Measurements from ENCODE around the gene MRS2. TPM values are rescaled to one million over a fixed set of nuclear protein-coding genes. Genes with fewer than 3 reads are reported as not detected.

MRS2 gene
- total RNA-seq, 1 donor from 2014 or later, result 22.5 TPM

Small RNA genes lying within 50 kb of the gene (small RNA-seq; reads per million reads assigned to genes)
- gene RNU6-391P, result not detected

Other genes with a start within 250 kb of the MRS2 start
- gene DCDC2, start 44.9 kb upstream of the MRS2 start, total RNA-seq, result 2.0 TPM
- gene GPLD1, start 86.6 kb downstream of the MRS2 start, total RNA-seq, result 12.6 TPM
- 12.2 TPM for gene ALDH5A1, start 92.0 kb downstream of the MRS2 start, total RNA-seq
- 55.7 TPM for gene KIAA0319, start 243.3 kb downstream of the MRS2 start, total RNA-seq

Measured in occipital lobe (tissue), 2 donors.